ENCODE measurements around the gene ERF. TPM values are rescaled to one million over a fixed set of nuclear protein-coding genes. Genes with fewer than 3 reads are reported as not detected.

ERF gene
- total and polyA plus RNA-seq, 10 of the 15 experiments (the other 5 are each of a cell fraction or from before 2014, with no cell fraction given) = 0.02 to 51.8 (median 14.4) TPM

- no peak for TF ChIP-seq ZBTB40 (IDR thresholded peaks at IDR 0.05; ENCODE audit: borderline replicate concordance)
- no peak for TF ChIP-seq YBX1 (IDR thresholded peaks at IDR 0.05)
- no peak for TF ChIP-seq SIX5 (IDR thresholded peaks at IDR 0.05; ENCODE audit: low read depth, low read length, severe bottlenecking)
- no peak for TF ChIP-seq TAF1 (IDR thresholded peaks at IDR 0.05; ENCODE audit: borderline replicate concordance, low read depth, low read length)
- TF ChIP-seq DPF2 (IDR thresholded peaks at IDR 0.05) = no peak
- TF ChIP-seq GABPA (IDR thresholded peaks at IDR 0.05; ENCODE audit: low read depth) = no peak
- no peak for TF ChIP-seq CEBPB (IDR thresholded peaks at IDR 0.05; ENCODE audit: borderline replicate concordance in 1 of 2, low read depth in 2 of 2, low read length in 2 of 2)
- no peak for TF ChIP-seq JUNB (IDR thresholded peaks at IDR 0.05)
Observed at GRCh38 chr19:42234364-42234763, 20.6 kb downstream of the ERF start (continued).

GRCh38 chr19:42233678-42234292, 21.1 kb downstream of the ERF start:
- no peaks in the 10 kb centered on the region for H3K27me3 ChIP-seq (replicated peaks in 1 of 2; ENCODE audit: control insufficient read depth in 2 of 2, insufficient read depth in 2 of 2, low read length in 1 of 2)
- ATAC-seq = no peak
- no peaks in the 10 kb centered on the region for H4K20me1 ChIP-seq (ENCODE audit: control insufficient read depth, insufficient read depth)
- DNase-seq (ENCODE audit: low read depth, low spot score) = no peak
- FAIRE-seq = no peak
- peaks cover 30 to 34% of the 10 kb centered on the region in 2 experiments; a peak in 3 of 4 replicates for H3K36me3 ChIP-seq (ENCODE audit: control insufficient read depth in 2 of 2, insufficient read depth in 2 of 2, low read length in 1 of 2)
- no peak overlapping the region for H3K4me3 ChIP-seq
- H3K4me2 ChIP-seq (ENCODE audit: control insufficient read depth, insufficient read depth) = no peak overlapping the region
- H3K4me1 ChIP-seq (ENCODE audit: control insufficient read depth, insufficient read depth, low read length) = no peaks in the 10 kb centered on the region
- H3K79me2 ChIP-seq (ENCODE audit: control insufficient read depth, insufficient read depth, low read length) = peaks cover 1% of the 10 kb centered on the region
- in situ Hi-C loops (cut with MboI) (no loop called here), intact Hi-C loops (cut with micrococcal nuclease; ENCODE audit: unreplicated experiment) (no loop called here)
- H3K9ac ChIP-seq (ENCODE audit: control insufficient read depth, insufficient read depth, low read length) = no peak overlapping the region
- H3K9me3 ChIP-seq (replicated peaks; ENCODE audit: control insufficient read depth, insufficient read depth, low read length) = no peaks in the 10 kb centered on the region
- POLR2A ChIA-PET = interaction anchor here (1.2 kb wide), 1 partner anchor 14 kb away, joined by 3 read pairs; the partner anchor contains the start of gene ZNF526
- 93% methylated on average over 6 of the region's 6 CpGs for WGBS (ENCODE audit: insufficient coverage, insufficient replicate concordance, low lambda C conversion rate, missing lambda C conversion rate)
- RAD21 ChIA-PET (ENCODE audit: unreplicated experiment) = interaction anchor here (1.4 to 2.3 kb wide), 2 partner anchors 9 to 63 kb away, joined by 3 to 5 read pairs; no protein-coding TSS in a partner anchor
- TF ChIP-seq POLR2A (IDR thresholded peaks at IDR 0.05; ENCODE audit: low read depth, low read length) = peak; percentile 40; the same call in 1 of the 2 replicates
- no peak for TF ChIP-seq ZBTB33 (IDR thresholded peaks at IDR 0.05)
- H3K27ac ChIP-seq (ENCODE audit: control insufficient read depth, insufficient read depth) = no peak overlapping the region
- H2AFZ ChIP-seq (ENCODE audit: control insufficient read depth, low read depth, low read length) = no peak overlapping the region
- no TSS peak for BruUV-seq (replicated peaks)
- CTCF ChIA-PET = interaction anchor here (1.0 to 1.8 kb wide), 3 partner anchors 11 to 200 kb away, joined by 3 to 6 read pairs (median 4); no protein-coding TSS in a partner anchor
- SMC1A ChIA-PET (ENCODE audit: uncharacterized antibody, unreplicated experiment) = interaction anchor here (0.7 kb wide), 1 partner anchor 14 kb away, joined by 4 read pairs; no protein-coding TSS in a partner anchor
